Measurements from ENCODE around the gene CCDC92. TPM values are rescaled to one million over a fixed set of nuclear protein-coding genes. Genes with fewer than 3 reads are reported as not detected.

Gene CCDC92
- total RNA-seq, 1 donor from 2014 or later: 25.9 TPM

GRCh38 chr12:123989753-123990152 is 17.1 kb upstream of the CCDC92 start:
- no peak overlapping the region for H3K4me3 ChIP-seq (ENCODE audit: low read depth, low read length)
- no peak for DNase-seq (ENCODE audit: low read depth)
- TF ChIP-seq CTCF (conservative IDR thresholded peaks at IDR 0.05; ENCODE audit: low read depth, low read length): no peak

- DNase-seq (ENCODE audit: low read depth): no peak
- no peak for TF ChIP-seq CTCF (conservative IDR thresholded peaks at IDR 0.05; ENCODE audit: low read depth, low read length)
- no peak overlapping the region for H3K4me3 ChIP-seq (ENCODE audit: low read depth, low read length)
Observed at GRCh38 chr12:123989168-123989567, 16.5 kb upstream of the CCDC92 start.

GRCh38 chr12:123987022-123987421 is 14.4 kb upstream of the CCDC92 start:
- no peak for TF ChIP-seq CTCF (conservative IDR thresholded peaks at IDR 0.05; ENCODE audit: low read depth, low read length)
- DNase-seq (ENCODE audit: low read depth): no peak
- H3K4me3 ChIP-seq (ENCODE audit: low read depth, low read length): no peak overlapping the region

DNA sequence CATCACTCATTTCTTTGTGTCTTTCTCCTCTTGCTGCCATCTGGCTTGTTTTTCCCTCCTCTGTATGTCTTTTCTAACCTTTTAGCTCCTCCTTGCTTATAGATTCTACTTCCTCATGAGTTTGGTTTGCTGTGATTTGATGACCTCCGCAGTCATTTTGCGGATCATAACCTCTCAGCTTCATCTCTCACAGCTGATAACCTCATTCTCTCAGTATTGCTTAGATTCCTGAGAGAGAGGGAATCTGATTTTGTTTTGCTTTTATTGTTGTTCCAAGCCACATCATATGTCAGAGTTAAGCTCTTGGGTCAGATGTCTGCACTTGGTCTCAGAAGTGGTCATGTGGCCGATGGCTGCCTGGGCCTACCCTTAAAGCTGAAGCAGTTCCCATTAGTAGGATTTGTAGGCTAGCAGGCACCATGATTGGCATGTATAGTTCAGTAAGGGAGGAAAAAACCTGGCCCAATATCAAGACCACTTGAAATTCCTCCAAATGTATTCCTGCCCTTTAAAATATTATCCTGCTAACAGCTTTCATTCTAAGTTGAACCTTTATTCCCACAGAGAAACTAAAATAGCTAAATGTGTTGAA is 13.8 kb upstream of the CCDC92 start:
- DNase-seq (ENCODE audit: low read depth): no peak
- H3K4me3 ChIP-seq (ENCODE audit: low read depth, low read length): no peak overlapping the region
- TF ChIP-seq CTCF (conservative IDR thresholded peaks at IDR 0.05; ENCODE audit: low read depth, low read length): no peak

GRCh38 chr12:123984903-123985302 is 12.3 kb upstream of the CCDC92 start:
- TF ChIP-seq CTCF (conservative IDR thresholded peaks at IDR 0.05; ENCODE audit: low read depth, low read length): no peak

GRCh38 chr12:123983822-123984485 is 11.3 kb upstream of the CCDC92 start:
- DNase-seq (ENCODE audit: low read depth): no peak
- TF ChIP-seq CTCF (conservative IDR thresholded peaks at IDR 0.05; ENCODE audit: low read depth, low read length): peak; percentile 86
- no peak overlapping the region for H3K4me3 ChIP-seq (ENCODE audit: low read depth, low read length)

More at GRCh38 chr12:123984903-123985302, 12.3 kb upstream of the CCDC92 start:
- no peak overlapping the region for H3K4me3 ChIP-seq (ENCODE audit: low read depth, low read length)
- DNase-seq (ENCODE audit: low read depth): no peak

DNA sequence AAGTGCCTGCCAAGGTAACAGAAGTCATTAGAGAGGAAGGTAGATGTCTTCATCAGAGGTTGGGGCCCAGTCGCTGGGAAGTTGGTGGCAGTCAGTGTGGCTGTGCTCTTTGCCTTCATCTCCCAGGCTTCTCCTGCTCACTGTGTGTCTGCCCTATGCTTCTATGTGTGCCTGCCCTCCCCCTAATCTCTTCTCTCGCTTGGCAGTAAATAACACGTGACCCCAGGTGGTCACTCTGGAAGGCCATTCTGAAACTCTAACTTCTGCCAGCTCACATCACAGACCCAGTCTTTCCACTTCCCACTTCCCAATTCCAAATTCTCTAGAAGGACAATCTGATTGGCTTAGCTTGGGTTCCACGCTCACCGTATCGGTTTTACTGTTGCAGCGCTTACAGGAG is 9.6 kb upstream of the CCDC92 start:
- no peak overlapping the region for H3K4me3 ChIP-seq (ENCODE audit: low read depth, low read length)
- TF ChIP-seq CTCF (conservative IDR thresholded peaks at IDR 0.05; ENCODE audit: low read depth, low read length): no peak
- DNase-seq (ENCODE audit: low read depth): no peak
